Gastroesophageal sphincter (tissue), 4 donors: ENCODE results near the gene RAD51C. TPM values are rescaled to one million over a fixed set of nuclear protein-coding genes. Genes with fewer than 3 reads are reported as not detected.
A peak's percentile ranks its signal among the peaks of the same experiment; 100 is the strongest.
"Not testable (repeated sequence)": the region's sequence is repeated elsewhere in the genome, so short reads cannot be mapped to it uniquely, and the experiment has no call there.

Experiments
- ATAC-seq: fragments of 150-250 bp; one replicate; pipeline ENCODE4 v1.9.1; 2016; ENCODE audit warnings: mild to moderate bottlenecking, moderate library complexity
- H3K27ac ChIP-seq, 4 donors: fragments of 200-600 bp; sonication (generic) in 3 of 4; 1 replicate in 3 of 4; 2 replicates in 1 of 4; pipeline ENCODE4 v1.5.1; 2016 to 2019
- H3K27me3 ChIP-seq: fragments of 200-600 bp; sonication (generic); one replicate; pipeline ENCODE4 v1.5.1; 2019
- H3K36me3 ChIP-seq, 2 donors: fragments of 200-600 bp; sonication (generic); one replicate each; pipeline ENCODE4 v1.5.1; 2019; ENCODE audit warnings: control low read depth in 1 of 2
- H3K4me1 ChIP-seq, 3 donors: fragments of 200-600 bp; sonication (generic); 1 replicate in 2 of 3; 2 replicates in 1 of 3; pipeline ENCODE4 v1.5.1; 2016 to 2019; ENCODE audit warnings: control low read depth in 2 of 3
- H3K4me3 ChIP-seq, 2 donors: fragments of 200-600 bp; sonication (generic); one replicate each; pipeline ENCODE4 v1.5.1; 2019; ENCODE audit warnings: mild to moderate bottlenecking in 1 of 2, moderate library complexity in 1 of 2
- H3K9me3 ChIP-seq, 3 donors: fragments of 200-600 bp; sonication (generic); one replicate each; pipeline ENCODE4 v1.5.1; 2017 to 2019; ENCODE audit warnings: control low read depth in 2 of 3
- CTCF ChIP-seq, 4 experiments: fragments of 200-600 bp in 2 of 4; fragments of 450-650 bp in 2 of 4; sonication (generic) in 1 of 4; IDR thresholded peaks; one replicate each; pipeline ENCODE4 v1.5.1; 2017 to 2019; ENCODE audit warnings: antibody characterized with exemption in 4 of 4, mild to moderate bottlenecking in 2 of 4, moderate library complexity in 2 of 4
- EP300 ChIP-seq: sonication (generic); formaldehyde crosslinking; IDR thresholded peaks from one replicate; pipeline ENCODE4 v1.6.1; 2017; ENCODE audit warnings: antibody characterized with exemption, mild to moderate bottlenecking
- POLR2A ChIP-seq, 2 donors: fragments of 450-650 bp; IDR thresholded peaks; one replicate each; pipeline ENCODE4 v1.6.1; 2017; ENCODE audit warnings: antibody characterized with exemption in 2 of 2, mild to moderate bottlenecking in 2 of 2, moderate library complexity in 1 of 2
- POLR2AphosphoS5 ChIP-seq: sonication (generic); formaldehyde crosslinking; IDR thresholded peaks from one replicate; pipeline ENCODE4 v1.6.1; 2017; ENCODE audit warnings: antibody characterized with exemption
- WGBS, 2 donors: methylation state at CpG; one replicate each; pipeline ENCODE4 v1.1.5; 2018; ENCODE audit warnings: low coverage in 1 of 2; 5-methylcytosine and 5-hydroxymethylcytosine counted together
- total RNA-seq, 4 donors: library from RNA; depleted of rRNA; stranded (reverse); fragments of >200 nt; gene quantifications; one replicate each; pipeline ENCODE4 v1.1.0, GENCODE V29; 2016

RAD51C gene
- total RNA-seq, 4 donors from 2014 or later: 15.2 to 31.1 (median 21.1) TPM

- H3K27ac ChIP-seq: no peak overlapping the region
- no peak overlapping the region for H3K4me3 ChIP-seq
- H3K27me3 ChIP-seq: peaks cover 7% of the 10 kb centered on the region
- ATAC-seq: no peak
- TF ChIP-seq CTCF (IDR thresholded peaks at IDR 0.05) (no peak), POLR2A (IDR thresholded peaks at IDR 0.05) (no peak)
- H3K9me3 ChIP-seq: no peaks in the 10 kb centered on the region
- 75 to 90% methylated on average over 2 of the region's 3 CpGs for WGBS, 2 donors
- no peaks in the 10 kb centered on the region for H3K36me3 ChIP-seq
- no peaks in the 10 kb centered on the region for H3K4me1 ChIP-seq
These were observed 20.4 kb upstream of the RAD51C start for GRCh38 chr17:58671969-58672368.

GRCh38 chr17:58677194-58677880 lies 15.1 kb upstream of the RAD51C start:
- no peak overlapping the region for H3K27ac ChIP-seq
- H3K4me1 ChIP-seq: no peaks in the 10 kb centered on the region
- H3K27me3 ChIP-seq: peaks cover 18% of the 10 kb centered on the region
- no peak for ATAC-seq
- no peak overlapping the region for H3K4me3 ChIP-seq
- H3K36me3 ChIP-seq: no peaks in the 10 kb centered on the region
- WGBS, 2 donors: 64 to 90% methylated on average over 2 to 4 of the region's 4 CpGs
- TF ChIP-seq POLR2A (IDR thresholded peaks at IDR 0.05) (no peak), CTCF (IDR thresholded peaks at IDR 0.05) (no peak), EP300 (no peak), POLR2AphosphoS5 (no peak)
- H3K9me3 ChIP-seq: no peaks in the 10 kb centered on the region

- not testable (repeated sequence) for H3K4me3 ChIP-seq, H3K9me3 ChIP-seq, ATAC-seq, H3K36me3 ChIP-seq, H3K27ac ChIP-seq, H3K4me1 ChIP-seq
- 89% methylated on average over 5 of the region's 5 CpGs for whole genome bisulfite sequencing, 2 donors
- H3K27me3 ChIP-seq: peaks cover 18% of the 10 kb centered on the region
These were observed 14.1 kb upstream of the RAD51C start for GRCh38 chr17:58678287-58678686.

- WGBS, 2 donors: 44 to 51% methylated on average over 12 of the region's 12 CpGs
- peak; percentile 7 for ATAC-seq
These were observed 13.0 kb upstream of the RAD51C start for GRCh38 chr17:58679263-58680037.

GRCh38 chr17:58680038-58680369 lies 12.4 kb upstream of the RAD51C start:
- no peaks in the 10 kb centered on the region for H3K9me3 ChIP-seq
- H3K4me1 ChIP-seq: no peaks in the 10 kb centered on the region
- no peak for ATAC-seq
- no peak overlapping the region for H3K4me3 ChIP-seq
- H3K27ac ChIP-seq: no peak overlapping the region
- TF ChIP-seq CTCF (IDR thresholded peaks at IDR 0.05) (no peak), POLR2A (IDR thresholded peaks at IDR 0.05) (no peak), POLR2AphosphoS5 (no peak), EP300 (no peak)
- peaks cover 18% of the 10 kb centered on the region for H3K27me3 ChIP-seq
- H3K36me3 ChIP-seq: no peaks in the 10 kb centered on the region
- WGBS, 2 donors: 63 to 82% methylated on average over 6 of the region's 6 CpGs

More at GRCh38 chr17:58679263-58680037, 13.0 kb upstream of the RAD51C start:
- no peaks in the 10 kb centered on the region for H3K4me1 ChIP-seq
- no peaks in the 10 kb centered on the region for H3K36me3 ChIP-seq
- peaks cover 18% of the 10 kb centered on the region for H3K27me3 ChIP-seq
- TF ChIP-seq CTCF (IDR thresholded peaks at IDR 0.05): no peak
- TF ChIP-seq EP300: no peak
- no peak for TF ChIP-seq POLR2AphosphoS5
- no peak for TF ChIP-seq POLR2A (IDR thresholded peaks at IDR 0.05)
- no peak overlapping the region for H3K4me3 ChIP-seq
- H3K9me3 ChIP-seq: no peaks in the 10 kb centered on the region
- H3K27ac ChIP-seq: no peak overlapping the region
